Upper lobe of right lung (tissue), 1 donor: Measurements from ENCODE around the gene DDHD1. TPM values are rescaled to one million over a fixed set of nuclear protein-coding genes. Genes with fewer than 3 reads are reported as not detected.

Source experiments
- ATAC-seq: fragments of 200-7000 bp; cut with Tn5 transposase; one replicate; pipeline ENCODE4 v1.9.1; 2020; ENCODE audit warnings: mild to moderate bottlenecking, moderate library complexity
- DNase-seq: peaks from one replicate; pipeline ENCODE4 v3.0.0-alpha.2; 2020
- H3K27ac ChIP-seq: fragments of 200-600 bp; one replicate; pipeline ENCODE4 v1.8.0; 2022
- H3K27me3 ChIP-seq: fragments of 200-600 bp; one replicate; pipeline ENCODE4 v1.8.0; 2022; ENCODE audit warnings: mild to moderate bottlenecking
- H3K36me3 ChIP-seq: fragments of 200-600 bp; one replicate; pipeline ENCODE4 v1.8.0; 2022
- H3K4me1 ChIP-seq: fragments of 200-600 bp; one replicate; pipeline ENCODE4 v1.8.0; 2022
- H3K4me3 ChIP-seq: fragments of 200-600 bp; one replicate; pipeline ENCODE4 v1.8.0; 2022; ENCODE audit warnings: mild to moderate bottlenecking
- H3K9me3 ChIP-seq: fragments of 200-600 bp; one replicate; pipeline ENCODE4 v1.8.0; 2022
- CTCF ChIP-seq: fragments of 200-600 bp; IDR thresholded peaks from one replicate; pipeline ENCODE4 v1.8.0; 2022; ENCODE audit warnings: antibody characterized with exemption
- intact Hi-C: fragments of 100-400 bp; cut with DNase I; formaldehyde crosslinking; loops from one replicate; pipeline ENCODE4 v1.11.0; 2022
- total RNA-seq: library from RNA; stranded (reverse); fragmentation: NEBNext Ultra II Directional; extraction: Animal tissue kit (Norgen Biotek cat#: 25700); gene quantifications from one replicate; pipeline ENCODE4 v1.2.1, GENCODE V29; 2021
- donor health status: DM: no; HTN: yes; CAD: no; lungs with severe emphysema.

DDHD1 gene
- total RNA-seq, 1 donor from 2014 or later: 25.3 TPM

DNA sequence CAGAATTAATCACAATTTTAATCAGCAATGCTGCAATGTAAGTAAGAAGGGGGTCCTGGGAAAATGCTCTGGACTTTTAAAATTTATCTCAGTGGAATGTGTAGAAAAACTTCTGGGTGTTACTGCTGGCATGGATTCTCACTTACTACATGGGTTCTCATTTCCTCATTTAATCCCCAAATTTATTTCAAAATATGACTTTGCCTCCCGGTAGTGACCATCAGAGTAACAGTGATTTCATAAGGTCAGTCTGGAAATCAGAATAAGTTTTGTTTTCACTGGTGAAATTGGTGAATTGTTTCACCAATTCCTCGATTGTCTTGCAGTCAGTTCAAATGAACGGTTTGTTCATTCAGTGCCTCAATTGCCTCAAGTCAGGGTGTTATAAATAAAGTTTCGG lies 22.3 kb upstream of the DDHD1 start:
- H3K4me3 ChIP-seq: no peak overlapping the region
- H3K27me3 ChIP-seq: no peaks in the 10 kb centered on the region
- no peaks in the 10 kb centered on the region for H3K9me3 ChIP-seq
- ATAC-seq (peak; percentile 47), DNase-seq (no peak)
- no peaks in the 10 kb centered on the region for H3K4me1 ChIP-seq
- intact Hi-C loops: no loop called here
- H3K36me3 ChIP-seq: no peaks in the 10 kb centered on the region
- TF ChIP-seq CTCF: no peak
- no peak overlapping the region for H3K27ac ChIP-seq

- no peaks in the 10 kb centered on the region for H3K36me3 ChIP-seq
- no peaks in the 10 kb centered on the region for H3K9me3 ChIP-seq
- H3K27ac ChIP-seq: no peak overlapping the region
- no peak for ATAC-seq
- H3K27me3 ChIP-seq: no peaks in the 10 kb centered on the region
- no peak overlapping the region for H3K4me3 ChIP-seq
- intact Hi-C loops: no loop called here
- H3K4me1 ChIP-seq: no peaks in the 10 kb centered on the region
- no peak for DNase-seq
- no peak for TF ChIP-seq CTCF
Measured at GRCh38 chr14:53174918-53175317, 21.8 kb upstream of the DDHD1 start.

DNA sequence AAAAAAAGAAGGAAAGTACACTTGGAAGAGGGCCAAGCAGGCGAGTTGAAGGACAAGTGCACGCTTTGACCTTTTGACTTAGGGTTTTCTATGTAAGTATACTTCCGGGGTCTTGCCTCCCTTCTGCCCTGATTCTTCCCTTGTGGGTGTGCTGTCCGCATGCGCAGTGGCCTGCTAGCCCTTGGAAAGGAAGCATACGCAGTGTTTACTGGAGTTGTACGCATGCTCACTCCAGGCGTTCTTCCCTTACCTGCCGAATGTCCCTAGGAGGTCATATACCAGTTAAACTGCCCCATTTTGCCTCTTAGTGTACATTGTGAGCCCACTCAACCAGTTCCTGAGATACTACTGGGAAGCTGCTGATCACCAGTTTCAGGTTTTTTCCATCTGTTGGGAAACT lies 15.7 kb upstream of the DDHD1 start:
- ATAC-seq (no peak), DNase-seq (no peak)
- intact Hi-C loops: no loop called here
- H3K4me3 ChIP-seq: no peak overlapping the region
- no peaks in the 10 kb centered on the region for H3K27me3 ChIP-seq
- no peak for TF ChIP-seq CTCF
- no peak overlapping the region for H3K27ac ChIP-seq
- H3K36me3 ChIP-seq: no peaks in the 10 kb centered on the region
- no peaks in the 10 kb centered on the region for H3K9me3 ChIP-seq
- H3K4me1 ChIP-seq: no peaks in the 10 kb centered on the region

GRCh38 chr14:53167602-53168328 lies 14.6 kb upstream of the DDHD1 start:
- ATAC-seq: peak; percentile 82
- no peaks in the 10 kb centered on the region for H3K27me3 ChIP-seq
- no peaks in the 10 kb centered on the region for H3K9me3 ChIP-seq
- H3K36me3 ChIP-seq: no peaks in the 10 kb centered on the region
- intact Hi-C loops: no loop called here
- TF ChIP-seq CTCF: no peak
- peak overlapping the region; percentile 53 for H3K27ac ChIP-seq
- no peaks in the 10 kb centered on the region for H3K4me1 ChIP-seq
- no peak overlapping the region for H3K4me3 ChIP-seq
- no peak for DNase-seq

DNA sequence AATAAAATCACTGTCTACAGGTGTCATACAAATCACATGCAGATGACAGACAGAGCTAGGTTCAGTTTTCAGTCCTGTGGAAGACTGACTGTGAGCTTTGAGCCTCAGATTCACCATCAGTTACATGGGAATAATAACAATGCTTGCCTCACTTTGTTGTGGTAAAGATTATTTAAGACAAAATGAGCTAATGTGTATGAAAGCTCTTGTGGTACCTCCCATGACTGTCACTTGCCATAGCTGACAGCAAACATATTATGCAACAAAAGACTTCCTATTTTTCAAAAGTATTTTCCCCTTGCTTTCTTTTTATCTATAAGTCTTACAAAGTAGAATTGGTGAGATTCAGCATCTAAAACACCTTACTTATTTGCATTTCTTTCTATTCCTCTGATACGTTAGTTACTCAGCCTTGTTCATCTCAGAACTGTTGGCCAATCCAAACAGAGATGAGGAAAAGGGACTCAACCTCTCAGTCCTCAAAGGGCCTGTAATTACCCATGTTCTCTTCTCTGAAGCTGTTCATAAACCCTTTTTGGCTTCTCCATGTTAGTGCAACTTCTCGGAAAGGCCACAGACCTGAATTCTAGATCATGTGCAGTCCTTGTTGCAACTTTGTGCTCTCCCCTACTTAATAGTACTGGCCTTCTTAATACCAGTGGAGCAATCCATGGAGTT lies 8.8 kb upstream of the DDHD1 start:
- Histone ChIP-seq H3K27ac (peak overlapping the region; percentile 39), H3K4me1 (no peaks in the 10 kb centered on the region), H3K9me3 (no peaks in the 10 kb centered on the region), H3K36me3 (no peaks in the 10 kb centered on the region), H3K27me3 (no peaks in the 10 kb centered on the region), H3K4me3 (no peak overlapping the region)
- no peak for TF ChIP-seq CTCF
- ATAC-seq (peak; percentile 80), DNase-seq (no peak)
- intact Hi-C loops: no loop called here
